ENCODE measurements around the gene FAM171A1.
A peak's percentile ranks its signal among the peaks of the same experiment; 100 is the strongest.

FAM171A1 gene

DNA sequence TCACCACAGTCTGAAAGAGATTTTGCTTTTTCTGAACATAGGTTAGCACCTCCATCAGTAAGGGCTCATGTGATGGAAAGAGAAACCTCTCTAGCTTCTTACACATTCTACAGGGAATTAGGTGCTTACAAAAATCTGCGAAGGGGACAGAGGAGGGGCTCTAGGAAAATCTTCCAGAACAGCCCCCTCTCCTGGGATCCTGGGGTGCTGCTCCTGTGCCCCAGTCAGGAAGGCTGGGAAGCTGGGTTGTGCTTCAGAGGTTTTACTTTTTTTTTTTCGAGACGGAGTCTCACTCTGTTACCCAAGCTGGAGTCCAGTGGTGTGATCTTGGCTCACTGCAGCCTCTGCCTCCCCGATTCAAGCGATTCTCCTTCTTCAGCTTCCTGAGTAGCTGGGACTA is 7.5 kb upstream of the FAM171A1 start:
- H3K27ac ChIP-seq, result no peak overlapping the region
- no peak overlapping the region for H3K9ac ChIP-seq
- H3K4me2 ChIP-seq, result no peak overlapping the region
- no peaks in the 10 kb centered on the region for H4K20me1 ChIP-seq
- H3K4me3 ChIP-seq, result no peak overlapping the region
- no peaks in the 10 kb centered on the region for H3K36me3 ChIP-seq
- H3K4me1 ChIP-seq, result 0 out of 20 replicates have a peak, but pooled peaks cover 0 to under 1% (median 0%) of the 10 kb centered on the region in 10 experiments
- TF ChIP-seq Cebpa-rat (IDR thresholded peaks at IDR 0.05), result no peak
- H3K9me3 ChIP-seq (replicated peaks in 1 of 11), result no peaks in the 10 kb centered on the region
- H3K27me3 ChIP-seq, result no peaks in the 10 kb centered on the region

DNA sequence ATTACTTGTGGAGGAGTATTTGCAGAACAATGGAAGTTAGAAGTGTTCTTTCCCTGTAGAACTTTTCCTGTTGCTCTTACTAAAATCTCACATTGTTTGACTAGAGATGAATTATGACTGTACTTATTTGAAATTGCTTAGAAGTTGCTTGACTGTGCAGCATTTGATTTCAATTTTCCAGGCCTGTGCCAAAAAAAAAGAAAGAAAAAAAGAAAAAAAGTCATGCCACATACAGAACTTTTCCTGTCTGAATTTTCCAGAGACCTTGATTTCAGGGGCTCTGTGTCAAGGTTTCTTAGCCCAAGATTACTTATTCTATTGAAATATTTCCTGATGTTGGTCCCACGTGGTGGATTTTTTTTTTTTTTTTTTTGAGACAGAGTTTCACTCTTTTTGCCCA is 3.5 kb upstream of the FAM171A1 start:
- H3K27ac ChIP-seq, result no peak overlapping the region
- no peak for TF ChIP-seq Cebpa-rat (IDR thresholded peaks at IDR 0.05)
- H3K27me3 ChIP-seq, result peaks cover 0 to 8% (median 0%) of the 10 kb centered on the region in 11 experiments; a peak in 4 of 22 replicates
- H3K4me1 ChIP-seq, result peaks cover 3 to 11% (median 5%) of the 10 kb centered on the region in 10 experiments; a peak in 18 of 20 replicates
- no peak overlapping the region for H3K4me2 ChIP-seq
- H3K9me3 ChIP-seq (replicated peaks in 1 of 11), result no peaks in the 10 kb centered on the region
- H3K36me3 ChIP-seq, result no peaks in the 10 kb centered on the region
- H3K4me3 ChIP-seq, result no peak overlapping the region
- H3K9ac ChIP-seq, result no peak overlapping the region
- H4K20me1 ChIP-seq, result peaks cover 0 to 3% (median 0%) of the 10 kb centered on the region in 11 experiments; a peak in 1 of 22 replicates

DNA sequence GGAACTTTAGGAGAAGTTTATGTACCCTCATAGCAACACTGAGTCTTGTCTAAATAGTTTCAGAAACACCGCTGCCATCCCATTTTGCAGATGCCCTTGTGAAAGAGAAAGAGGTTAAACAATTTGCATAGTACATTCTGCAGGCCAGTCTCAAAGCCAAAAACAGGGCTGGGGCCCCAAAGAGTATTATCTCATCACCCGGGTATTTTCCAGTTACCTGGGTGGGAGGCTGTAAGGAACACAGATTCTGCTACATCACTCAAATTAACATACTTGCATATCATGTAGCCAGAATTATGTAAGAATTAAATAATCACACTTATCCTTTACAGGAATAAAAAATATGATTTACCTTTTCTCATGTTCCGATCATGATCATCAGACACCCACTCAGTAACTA is 3.1 kb upstream of the FAM171A1 start:
- Histone ChIP-seq H3K27ac (no peak overlapping the region), H3K9ac (no peak overlapping the region), H3K36me3 (no peaks in the 10 kb centered on the region), H3K4me1 (peaks cover 6 to 15% (median 9%) of the 10 kb centered on the region in 10 experiments; a peak in 19 of 20 replicates), H3K9me3 (replicated peaks in 1 of 11) (no peaks in the 10 kb centered on the region), H3K4me2 (no peak overlapping the region), H3K4me3 (no peak overlapping the region), H3K27me3 (peaks cover 0 to 12% (median 0%) of the 10 kb centered on the region in 11 experiments; a peak in 4 of 22 replicates), H4K20me1 (peaks cover 0 to 5% (median 0%) of the 10 kb centered on the region in 11 experiments; a peak in 2 of 22 replicates)
- no peak for TF ChIP-seq Cebpa-rat (IDR thresholded peaks at IDR 0.05)

DNA sequence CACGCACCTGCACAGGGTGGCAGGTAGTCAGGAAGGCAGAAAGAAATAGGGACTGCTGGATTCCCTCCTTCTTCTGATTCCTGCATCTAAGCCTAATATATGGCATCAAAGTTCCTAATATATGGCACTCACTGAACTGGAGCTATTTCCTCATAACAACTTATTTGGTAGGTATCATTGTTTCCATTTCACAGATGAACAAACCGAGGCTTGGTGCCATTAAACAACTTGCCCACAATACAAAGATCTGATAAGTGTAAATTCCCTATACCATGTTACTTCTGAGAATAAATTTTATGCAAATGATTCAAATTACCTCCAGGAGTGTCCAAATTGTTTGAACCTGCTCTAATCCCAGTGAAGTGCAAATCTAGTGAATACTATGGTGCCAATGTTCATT is 2.1 kb upstream of the FAM171A1 start:
- Histone ChIP-seq H3K27me3 (peaks cover 0 to 20% (median 0%) of the 10 kb centered on the region in 11 experiments; a peak in 4 of 22 replicates), H3K9ac (no peak overlapping the region), H3K4me2 (no peak overlapping the region), H3K4me3 (no peak overlapping the region), H3K27ac (no peak overlapping the region), H3K36me3 (no peaks in the 10 kb centered on the region), H3K9me3 (replicated peaks in 1 of 11) (no peaks in the 10 kb centered on the region), H4K20me1 (peaks cover 0 to 14% (median 0%) of the 10 kb centered on the region in 11 experiments; a peak in 4 of 22 replicates), H3K4me1 (peaks cover 6 to 25% (median 18%) of the 10 kb centered on the region in 10 experiments)
- TF ChIP-seq Cebpa-rat (IDR thresholded peaks at IDR 0.05), result no peak

DNA sequence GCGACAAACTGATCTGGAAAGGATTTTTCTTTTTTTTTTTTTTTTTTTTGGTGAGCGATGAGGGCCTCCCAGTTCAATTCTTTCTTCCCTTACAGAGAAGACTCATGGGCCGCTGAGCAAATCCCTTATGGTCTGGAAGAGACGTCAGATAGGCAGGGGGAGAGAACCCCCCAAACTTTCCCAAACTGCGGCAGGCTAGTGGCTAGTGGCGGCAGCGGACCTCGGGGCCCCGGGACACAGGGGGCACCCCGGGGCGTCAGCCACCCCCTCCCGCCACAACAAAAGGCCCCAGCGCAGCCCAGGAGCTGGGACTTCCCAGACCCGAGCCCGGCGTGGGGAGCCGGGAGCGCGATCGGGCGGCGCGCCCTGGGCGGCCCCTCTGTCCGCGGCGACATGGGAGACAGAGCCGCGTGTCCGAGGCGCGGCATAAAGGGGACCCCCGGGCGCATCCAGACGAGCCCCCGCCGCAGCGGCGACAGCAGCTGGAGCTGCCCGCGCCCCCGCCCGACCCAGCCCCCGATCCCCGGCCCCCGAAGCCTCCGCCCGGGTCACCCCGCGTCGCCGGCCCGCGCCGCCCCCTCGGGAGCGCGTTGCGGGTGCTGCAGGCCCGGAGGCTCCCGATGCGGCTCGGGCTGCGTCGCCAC is 755 bp downstream of the FAM171A1 start:
- peak overlapping the region; percentile 90 to 100 (median 97) for H3K4me2 ChIP-seq
- H3K36me3 ChIP-seq, result peaks cover 0 to 3% (median 0%) of the 10 kb centered on the region in 11 experiments; a peak in 2 of 22 replicates
- H3K9ac ChIP-seq, result peak overlapping the region; percentile 84 to 97 (median 92)
- H3K4me3 ChIP-seq, result peak overlapping the region; percentile 82 to 92 (median 88)
- TF ChIP-seq Cebpa-rat (IDR thresholded peaks at IDR 0.05), result no peak
- H3K27me3 ChIP-seq, result peaks cover 0 to 30% (median 0%) of the 10 kb centered on the region in 11 experiments; a peak in 4 of 22 replicates
- H4K20me1 ChIP-seq, result peaks cover 0 to 33% (median 2%) of the 10 kb centered on the region in 11 experiments; a peak in 6 of 22 replicates
- peaks cover 0 to 6% (median 2%) of the 10 kb centered on the region in 11 experiments; a peak in 5 of 22 replicates for H3K9me3 ChIP-seq (replicated peaks in 1 of 11)
- peak overlapping the region in 10 of 11 experiments; percentile 79 to 92 (median 90); a peak in 21 of 22 replicates for H3K27ac ChIP-seq
- H3K4me1 ChIP-seq, result peaks cover 6 to 30% (median 24%) of the 10 kb centered on the region in 10 experiments

DNA sequence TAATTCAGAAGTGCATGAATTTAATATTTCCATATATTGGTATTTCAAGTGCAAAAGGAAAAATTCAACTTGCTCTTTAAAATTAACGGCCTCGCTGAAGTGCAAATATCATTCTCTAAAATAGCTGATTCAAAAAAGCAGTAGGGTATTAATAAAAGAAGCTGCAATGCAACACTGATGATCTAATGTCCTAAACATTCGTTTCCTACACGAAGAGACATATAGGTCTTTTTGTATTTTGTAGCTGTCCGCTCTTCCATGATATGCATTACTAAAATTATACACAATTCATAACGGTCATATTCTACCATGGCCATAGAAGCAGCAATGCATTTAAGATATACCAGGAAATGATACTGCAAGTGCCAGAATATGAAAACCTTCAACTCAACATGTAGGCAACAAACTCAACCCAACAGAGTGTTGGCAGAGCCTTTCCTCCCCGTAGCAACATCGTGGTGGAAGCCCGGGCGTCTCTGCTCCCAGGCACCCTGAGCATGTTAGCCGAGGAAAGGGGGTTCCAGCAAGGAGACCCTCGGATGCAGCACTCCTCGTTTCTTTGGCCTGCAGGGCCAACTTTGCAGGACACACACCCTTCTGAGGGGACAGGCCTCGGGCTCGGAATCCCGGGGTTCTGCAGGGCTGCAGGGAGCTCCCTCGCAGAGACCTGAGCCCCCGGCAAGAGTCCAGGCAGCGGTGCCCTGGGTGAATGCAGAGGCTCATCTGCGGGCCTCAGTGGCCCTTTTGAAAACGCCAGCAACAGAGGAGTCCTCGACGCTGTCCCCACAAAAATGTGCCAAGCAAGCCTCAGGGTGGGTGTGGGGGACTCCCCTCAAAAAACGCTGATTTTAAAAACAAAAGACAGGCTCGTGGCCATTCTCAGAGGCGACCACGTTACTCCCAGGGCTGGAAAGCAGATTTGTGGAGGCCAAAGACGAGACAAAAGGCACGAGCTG is 1.6 kb downstream of the FAM171A1 start:
- Histone ChIP-seq H3K27me3 (peaks cover 0 to 35% (median 0%) of the 10 kb centered on the region in 11 experiments; a peak in 4 of 22 replicates), H3K9ac (peak overlapping the region; percentile 84 to 97 (median 92); a peak in 21 of 22 replicates), H3K36me3 (peaks cover 0 to 10% (median 0%) of the 10 kb centered on the region in 11 experiments; a peak in 4 of 22 replicates), H3K9me3 (replicated peaks in 1 of 11) (peaks cover 0 to 14% (median 8%) of the 10 kb centered on the region in 11 experiments; a peak in 10 of 22 replicates), H3K27ac (peak overlapping the region in 10 of 11 experiments; percentile 79 to 92 (median 90); a peak in 19 of 22 replicates), H3K4me2 (peak overlapping the region; percentile 90 to 100 (median 97)), H3K4me1 (peaks cover 6 to 32% (median 25%) of the 10 kb centered on the region in 10 experiments), H4K20me1 (peaks cover 0 to 40% (median 8%) of the 10 kb centered on the region in 11 experiments; a peak in 6 of 22 replicates), H3K4me3 (peak overlapping the region; percentile 82 to 92 (median 88))
- no peak for TF ChIP-seq Cebpa-rat (IDR thresholded peaks at IDR 0.05)

DNA sequence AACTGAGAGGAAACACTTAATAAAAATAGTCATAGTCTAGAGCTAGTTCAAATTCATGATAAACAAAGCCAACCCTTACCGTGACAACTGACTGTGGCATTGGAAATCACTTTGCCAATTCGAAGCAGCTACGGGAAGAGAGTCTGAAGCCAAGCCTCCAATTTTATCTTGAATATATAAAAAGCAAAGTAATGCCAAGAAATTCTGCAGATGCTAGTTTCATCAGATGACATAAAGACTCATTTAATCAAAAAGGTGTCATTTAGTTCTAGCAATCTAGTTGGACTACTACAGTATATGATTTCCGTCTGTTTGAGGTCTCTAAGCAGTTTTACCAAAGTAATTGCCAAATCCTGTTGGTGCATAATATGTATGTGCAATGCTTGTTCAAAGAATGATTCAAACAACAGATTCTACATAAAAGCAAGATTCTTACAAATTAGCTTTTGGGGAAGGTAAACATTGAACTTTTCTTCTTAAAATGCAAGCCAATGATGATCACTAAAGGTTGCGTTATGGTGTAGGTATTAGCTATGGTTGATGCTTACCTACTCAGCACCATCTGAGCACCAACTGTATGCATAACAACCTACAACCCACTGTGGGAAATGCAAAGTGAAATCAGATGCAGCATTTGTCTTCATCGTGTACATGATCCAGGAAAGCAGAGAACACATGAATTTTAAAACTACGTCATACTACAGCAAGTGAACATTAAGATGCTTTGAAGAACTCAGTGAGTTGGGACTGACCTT is 2.8 kb downstream of the FAM171A1 start:
- no peak for TF ChIP-seq Cebpa-rat (IDR thresholded peaks at IDR 0.05)
- Histone ChIP-seq H3K27me3 (peaks cover 0 to 42% (median 0%) of the 10 kb centered on the region in 11 experiments; a peak in 4 of 22 replicates), H3K4me1 (peaks cover 6 to 42% (median 34%) of the 10 kb centered on the region in 10 experiments), H3K4me3 (peak overlapping the region in 2 of 10 experiments; percentile 88 to 89; a peak in 1 of 20 replicates), H3K9ac (peak overlapping the region in 1 of 11 experiments; percentile 97; a peak in 1 of 22 replicates), H3K36me3 (peaks cover 0 to 21% (median 3%) of the 10 kb centered on the region in 11 experiments; a peak in 7 of 22 replicates), H3K27ac (no peak overlapping the region), H3K9me3 (replicated peaks in 1 of 11) (peaks cover 0 to 23% (median 12%) of the 10 kb centered on the region in 11 experiments; a peak in 14 of 22 replicates), H3K4me2 (peak overlapping the region in 8 of 11 experiments; percentile 90 to 100 (median 96); a peak in 15 of 22 replicates), H4K20me1 (peaks cover 0 to 50% (median 8%) of the 10 kb centered on the region in 11 experiments; a peak in 7 of 22 replicates)

Data from BLaER1 treated with 17β-estradiol and CSF1 and Interleukin-3, amounts not matched to agents 10 nM and 100 nM (cell line).